ENCODE results near the gene ACSM5.
"Not testable (repeated sequence)": the region's sequence is repeated elsewhere in the genome, so short reads cannot be mapped to it uniquely, and the experiment has no call there.

DNA sequence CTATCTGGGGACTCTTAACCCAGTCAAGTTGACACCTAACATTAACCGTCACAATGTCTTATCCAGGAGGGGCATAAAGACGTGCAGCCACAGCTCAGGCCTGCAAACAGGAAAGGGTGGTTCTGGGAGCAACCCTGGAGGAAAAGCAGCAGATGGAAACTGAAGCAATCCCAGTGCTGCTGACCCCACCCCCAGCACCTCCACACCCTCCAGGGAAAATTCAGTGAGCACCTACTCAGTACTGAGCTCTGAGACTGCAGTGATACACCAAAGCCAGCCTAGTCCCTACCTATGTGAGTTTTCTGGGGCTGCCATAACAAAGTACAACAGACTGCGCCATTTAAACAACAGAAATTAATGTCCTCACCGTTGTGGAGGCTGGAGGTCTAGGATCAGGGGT lies 32.5 kb downstream of the ACSM5 start:
- TF ChIP-seq, protein P1, sequence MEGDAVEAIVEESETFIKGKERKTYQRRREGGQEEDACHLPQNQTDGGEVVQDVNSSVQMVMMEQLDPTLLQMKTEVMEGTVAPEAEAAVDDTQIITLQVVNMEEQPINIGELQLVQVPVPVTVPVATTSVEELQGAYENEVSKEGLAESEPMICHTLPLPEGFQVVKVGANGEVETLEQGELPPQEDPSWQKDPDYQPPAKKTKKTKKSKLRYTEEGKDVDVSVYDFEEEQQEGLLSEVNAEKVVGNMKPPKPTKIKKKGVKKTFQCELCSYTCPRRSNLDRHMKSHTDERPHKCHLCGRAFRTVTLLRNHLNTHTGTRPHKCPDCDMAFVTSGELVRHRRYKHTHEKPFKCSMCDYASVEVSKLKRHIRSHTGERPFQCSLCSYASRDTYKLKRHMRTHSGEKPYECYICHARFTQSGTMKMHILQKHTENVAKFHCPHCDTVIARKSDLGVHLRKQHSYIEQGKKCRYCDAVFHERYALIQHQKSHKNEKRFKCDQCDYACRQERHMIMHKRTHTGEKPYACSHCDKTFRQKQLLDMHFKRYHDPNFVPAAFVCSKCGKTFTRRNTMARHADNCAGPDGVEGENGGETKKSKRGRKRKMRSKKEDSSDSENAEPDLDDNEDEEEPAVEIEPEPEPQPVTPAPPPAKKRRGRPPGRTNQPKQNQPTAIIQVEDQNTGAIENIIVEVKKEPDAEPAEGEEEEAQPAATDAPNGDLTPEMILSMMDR (IDR thresholded peaks at IDR 0.05) = not testable (repeated sequence)
- TF ChIP-seq EZH2 (IDR thresholded peaks at IDR 0.05; ENCODE audit: borderline replicate concordance, insufficient read depth, low read depth, low read length, poor library complexity, severe bottlenecking) = not testable (repeated sequence)

All from B cell (primary cell).